OCI-LY7 (cell line): Measurements from ENCODE around the gene UPK3A. TPM values are rescaled to one million over a fixed set of nuclear protein-coding genes. Genes with fewer than 3 reads are reported as not detected.

Source experiments
- BruUV-seq: library from RNA; stranded (reverse); fragments of 400-500 nt; replicated peaks from 2 replicates; lab custom pipeline; 2021; lab: Mats Ljungman, UMichigan
- CTCF ChIA-PET: fragments of 300-600 bp; sonication (Branson Sonifier 250); formaldehyde crosslinking; loops from one replicate; lab custom pipeline; 2022; ENCODE audit warnings: antibody characterized with exemption; ENCODE audit not compliant: unreplicated experiment; lab: Charles Lee
- POLR2A ChIA-PET: fragments of 300-600 bp; sonication (Branson Sonifier 250); formaldehyde crosslinking; loops from one replicate; lab custom pipeline; 2022; ENCODE audit warnings: antibody characterized with exemption; lab: Charles Lee
- DNase-seq: peaks from one replicate; pipeline ENCODE4 v3.0.0-alpha.2; 2015; ENCODE audit warnings: low spot score
- H2AFZ ChIP-seq: fragments of 200-600 bp; sonication (generic), shearing (Covaris generic); 2 replicates; pipeline ENCODE4 v1.6.1; 2014; ENCODE audit warnings: mild to moderate bottlenecking, antibody characterized with exemption, low read length, moderate library complexity
- H3K27ac ChIP-seq: fragments of 200-600 bp; sonication (generic); 2 replicates; pipeline ENCODE4 v1.5.1; 2014; ENCODE audit warnings: mixed run types, low read depth, mild to moderate bottlenecking, moderate library complexity, low read length, inconsistent platforms; ENCODE audit not compliant: poor library complexity, severe bottlenecking
- H3K36me3 ChIP-seq: fragments of 200-600 bp; sonication (generic); 2 replicates; pipeline ENCODE4 v1.6.1; 2014; ENCODE audit warnings: mild to moderate bottlenecking, antibody characterized with exemption, low read length, moderate library complexity, mixed read lengths; ENCODE audit not compliant: insufficient read depth
- H3K4me1 ChIP-seq: fragments of 200-600 bp; sonication (generic); 2 replicates; pipeline ENCODE4 v1.5.1; 2014; ENCODE audit warnings: mild to moderate bottlenecking, low read length; ENCODE audit not compliant: insufficient read depth, poor library complexity, severe bottlenecking
- H3K4me2 ChIP-seq: fragments of 200-600 bp; sonication (generic); 2 replicates; pipeline ENCODE4 v1.6.1; 2014; ENCODE audit warnings: mild to moderate bottlenecking, low read length
- H3K4me3 ChIP-seq: fragments of 200-600 bp; sonication (generic); 2 replicates; pipeline ENCODE4 v1.5.1; 2014; ENCODE audit warnings: mild to moderate bottlenecking, low read depth, low read length; ENCODE audit not compliant: poor library complexity, severe bottlenecking
- H3K79me2 ChIP-seq: fragments of 200-600 bp; sonication (generic); 2 replicates; pipeline ENCODE4 v1.6.1; 2016; ENCODE audit warnings: low read depth, mild to moderate bottlenecking, low read length, moderate library complexity, mixed read lengths; ENCODE audit not compliant: insufficient read depth
- H3K9me2 ChIP-seq: fragments of 200-600 bp; sonication (generic); 2 replicates; pipeline ENCODE4 v1.6.1; 2016; ENCODE audit warnings: mild to moderate bottlenecking, low read length, mixed read lengths; ENCODE audit not compliant: insufficient read depth
- H3K9me3 ChIP-seq: fragments of 200-600 bp; sonication (generic); 2 replicates; pipeline ENCODE4 v1.6.1; 2014; ENCODE audit warnings: mild to moderate bottlenecking, mixed run types, low read length, mixed read lengths
- H4K20me1 ChIP-seq: fragments of 200-600 bp; sonication (generic); 2 replicates; pipeline ENCODE4 v1.6.1; 2014; ENCODE audit warnings: mild to moderate bottlenecking, antibody characterized with exemption, low read length, moderate library complexity, mixed read lengths; ENCODE audit not compliant: insufficient read depth
- EZH2phosphoT487 ChIP-seq: fragments of 200-600 bp; sonication (generic); IDR thresholded peaks from 2 replicates; pipeline ENCODE4 v1.6.1; 2018; ENCODE audit warnings: low read depth, borderline replicate concordance, mild to moderate bottlenecking, mixed run types, antibody characterized with exemption, low read length, moderate library complexity, mixed read lengths
- intact Hi-C: fragments of 100-400 bp; cut with micrococcal nuclease; formaldehyde crosslinking; loops from one replicate; pipeline ENCODE4 v1.10.0; 2022; ENCODE audit not compliant: unreplicated experiment
- total RNA-seq, 2 experiments: library from RNA; depleted of rRNA in 1 of 2; stranded (reverse); fragments of >200 nt in 1 of 2; shearing (Covaris generic) in 1 of 2; gene quantifications; 2 replicates each; pipeline ENCODE4 v1.2.3, GENCODE V29; 2014 to 2022
- TF ChIP-seq, protein P1 (sequence below): fragments of 200-600 bp; sonication (generic); conservative IDR thresholded peaks from 2 replicates; pipeline ENCODE4 v1.5.1; 2014; ENCODE audit warnings: mild to moderate bottlenecking, antibody characterized with exemption, low read length, moderate library complexity, mixed read lengths

UPK3A gene
- total RNA-seq, 2 experiments from 2014 or later = not detected

DNA sequence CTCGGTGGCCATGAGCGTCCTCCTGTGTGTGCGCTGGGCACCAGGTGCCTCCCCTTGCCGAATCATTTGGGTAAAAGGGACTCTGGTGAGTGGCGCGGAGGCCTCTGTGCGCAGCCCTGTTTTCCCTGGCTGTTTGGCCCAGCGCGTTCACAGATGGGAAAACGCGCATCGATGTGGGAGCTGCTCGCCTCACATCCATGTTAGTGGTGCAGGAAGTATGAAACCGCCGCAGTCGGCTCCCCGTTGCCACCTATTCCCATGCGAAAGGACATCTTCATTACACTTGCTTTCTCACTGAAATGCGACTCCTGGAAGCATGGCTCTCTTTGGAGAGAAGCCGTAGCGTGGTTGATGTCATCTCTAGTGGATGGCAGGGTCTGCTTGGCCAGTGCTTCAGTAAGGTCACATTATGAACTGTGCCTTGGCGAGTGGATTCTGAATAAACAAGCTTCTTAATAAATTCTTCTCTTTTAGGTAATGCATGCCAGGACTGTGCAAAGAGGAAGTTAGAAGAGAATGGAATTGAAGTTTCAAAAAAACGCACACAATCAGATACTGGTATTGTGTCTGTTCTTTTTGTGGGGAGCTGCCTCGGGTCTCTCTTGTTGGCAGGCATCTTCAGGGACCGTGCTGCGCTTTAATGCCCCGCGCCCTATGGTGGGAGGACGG, 51.2 kb downstream of the UPK3A start:
- H3K36me3 ChIP-seq = peaks cover 54% of the 10 kb centered on the region

DNA sequence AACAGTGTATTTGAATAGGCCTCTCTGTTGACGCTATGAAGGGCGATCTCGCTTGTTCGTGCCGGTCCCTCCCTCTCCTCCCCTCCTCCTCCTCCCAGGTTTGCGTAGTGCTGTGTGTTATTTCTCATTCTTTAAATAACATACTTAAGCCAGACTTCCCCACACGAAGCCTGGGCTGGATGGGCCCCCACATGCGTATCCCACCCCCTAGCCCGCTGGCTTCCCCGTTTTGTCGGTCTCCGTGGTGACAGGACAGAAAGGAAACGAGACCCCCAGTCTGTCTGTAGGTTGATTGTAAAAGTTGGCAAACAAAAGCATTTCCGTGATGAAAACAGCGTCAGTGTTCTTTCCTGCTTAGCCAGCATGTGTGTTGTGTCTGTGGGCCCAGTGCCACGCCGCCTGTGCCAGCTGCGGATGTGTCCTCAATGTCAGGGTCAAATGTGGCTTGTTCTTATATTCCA, 52.3 kb downstream of the UPK3A start:
- Histone ChIP-seq H3K27ac (no peak overlapping the region), H3K4me3 (no peak overlapping the region), H3K79me2 (no peaks in the 10 kb centered on the region), H3K9me2 (no peaks in the 10 kb centered on the region), H3K4me2 (no peak overlapping the region), H3K36me3 (peaks cover 63% of the 10 kb centered on the region), H2AFZ (no peak overlapping the region), H4K20me1 (no peaks in the 10 kb centered on the region), H3K4me1 (no peaks in the 10 kb centered on the region), H3K9me3 (no peaks in the 10 kb centered on the region)
- intact Hi-C loops = no loop called here
- DNase-seq = no peak
- no TSS peak for BruUV-seq
- ChIA-PET CTCF (no interaction called here), POLR2A (no interaction called here)
- no peak for TF ChIP-seq EZH2phosphoT487
- TF ChIP-seq, protein P1, sequence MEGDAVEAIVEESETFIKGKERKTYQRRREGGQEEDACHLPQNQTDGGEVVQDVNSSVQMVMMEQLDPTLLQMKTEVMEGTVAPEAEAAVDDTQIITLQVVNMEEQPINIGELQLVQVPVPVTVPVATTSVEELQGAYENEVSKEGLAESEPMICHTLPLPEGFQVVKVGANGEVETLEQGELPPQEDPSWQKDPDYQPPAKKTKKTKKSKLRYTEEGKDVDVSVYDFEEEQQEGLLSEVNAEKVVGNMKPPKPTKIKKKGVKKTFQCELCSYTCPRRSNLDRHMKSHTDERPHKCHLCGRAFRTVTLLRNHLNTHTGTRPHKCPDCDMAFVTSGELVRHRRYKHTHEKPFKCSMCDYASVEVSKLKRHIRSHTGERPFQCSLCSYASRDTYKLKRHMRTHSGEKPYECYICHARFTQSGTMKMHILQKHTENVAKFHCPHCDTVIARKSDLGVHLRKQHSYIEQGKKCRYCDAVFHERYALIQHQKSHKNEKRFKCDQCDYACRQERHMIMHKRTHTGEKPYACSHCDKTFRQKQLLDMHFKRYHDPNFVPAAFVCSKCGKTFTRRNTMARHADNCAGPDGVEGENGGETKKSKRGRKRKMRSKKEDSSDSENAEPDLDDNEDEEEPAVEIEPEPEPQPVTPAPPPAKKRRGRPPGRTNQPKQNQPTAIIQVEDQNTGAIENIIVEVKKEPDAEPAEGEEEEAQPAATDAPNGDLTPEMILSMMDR = no peak

More for the DNA sequence above, 51.2 kb downstream of the UPK3A start:
- TF ChIP-seq, protein P1 = no peak
- no peak for TF ChIP-seq EZH2phosphoT487
- intact Hi-C loops = no loop called here
- no peaks in the 10 kb centered on the region for H3K9me2 ChIP-seq
- no peaks in the 10 kb centered on the region for H3K79me2 ChIP-seq
- no peak overlapping the region for H3K27ac ChIP-seq
- CTCF ChIA-PET = no interaction called here
- no TSS peak for BruUV-seq
- no peak overlapping the region for H3K4me3 ChIP-seq
- POLR2A ChIA-PET = interaction anchor here (0.6 kb wide), 1 partner anchor 79 kb away, joined by 3 read pairs; no protein-coding TSS in a partner anchor
- DNase-seq = no peak
- H3K9me3 ChIP-seq = no peaks in the 10 kb centered on the region
- H4K20me1 ChIP-seq = no peaks in the 10 kb centered on the region
- no peak overlapping the region for H2AFZ ChIP-seq
- H3K4me1 ChIP-seq = no peaks in the 10 kb centered on the region
- no peak overlapping the region for H3K4me2 ChIP-seq

DNA sequence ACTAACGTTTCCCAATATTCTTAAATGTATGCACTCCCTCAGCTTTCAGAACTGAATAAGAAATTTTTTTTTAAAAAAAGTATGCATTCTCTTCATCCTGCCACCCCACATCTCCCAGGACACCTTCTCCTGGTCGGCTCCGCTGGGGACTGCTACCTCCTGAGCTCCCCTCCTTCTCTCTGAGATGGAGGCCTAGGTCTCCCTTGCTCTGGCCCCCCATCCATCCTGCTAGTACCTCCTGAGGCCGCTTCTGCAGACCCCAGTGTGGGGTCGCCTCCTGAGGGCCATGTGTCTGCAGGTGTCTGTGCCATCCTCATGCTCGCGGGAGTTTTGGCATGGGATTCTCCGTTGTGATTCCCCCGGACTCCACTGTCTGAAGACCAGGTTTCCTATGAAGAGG, 52.8 kb downstream of the UPK3A start:
- CTCF ChIA-PET = no interaction called here
- Histone ChIP-seq H3K4me1 (no peaks in the 10 kb centered on the region), H3K9me2 (no peaks in the 10 kb centered on the region), H3K9me3 (no peaks in the 10 kb centered on the region), H2AFZ (no peak overlapping the region), H3K79me2 (no peaks in the 10 kb centered on the region), H4K20me1 (no peaks in the 10 kb centered on the region), H3K4me2 (no peak overlapping the region), H3K27ac (no peak overlapping the region), H3K4me3 (no peak overlapping the region), H3K36me3 (peaks cover 59% of the 10 kb centered on the region)
- POLR2A ChIA-PET = no interaction called here
- no peak for DNase-seq
- no peak for TF ChIP-seq EZH2phosphoT487
- TF ChIP-seq, protein P1 = no peak
- BruUV-seq = no TSS peak
- intact Hi-C loops = no loop called here
